K562 (cell line): ENCODE data around the gene CHRM4. TPM values are rescaled to one million over a fixed set of nuclear protein-coding genes. Genes with fewer than 3 reads are reported as not detected.

ENCODE experiments used
- CXXC5 ChIP-seq: fragments of 250-450 bp; sonication (Bioruptor Pico); IDR thresholded peaks from 2 replicates; pipeline ENCODE4 v1.8.0; 2022; ENCODE audit warnings: inconsistent platforms, mild to moderate bottlenecking, moderate library complexity
- EZH2 ChIP-seq: IDR thresholded peaks from 2 replicates; pipeline ENCODE4 v1.6.1; 2012; ENCODE audit warnings: low read depth, mild to moderate bottlenecking, inconsistent platforms, low read length, borderline replicate concordance
- ILF3 ChIP-seq: fragments of 450-650 bp; IDR thresholded peaks from 2 replicates; pipeline ENCODE4 v1.6.1; 2018; ENCODE audit warnings: antibody characterized with exemption, mild to moderate bottlenecking, moderate library complexity, borderline replicate concordance
- MBD2 ChIP-seq: sonication (generic); IDR thresholded peaks from 2 replicates; pipeline ENCODE4 v1.6.1; 2016; ENCODE audit warnings: low read depth, borderline replicate concordance
- NCOA1 ChIP-seq: fragments of 450-650 bp; IDR thresholded peaks from 2 replicates; pipeline ENCODE4 v1.6.1; 2016; ENCODE audit warnings: low read depth
- NFIC ChIP-seq: fragments of 450-650 bp; IDR thresholded peaks from 2 replicates; pipeline ENCODE4 v1.6.1; 2017; ENCODE audit warnings: mild to moderate bottlenecking, inconsistent platforms
- PYGO2 ChIP-seq: fragments of 450-650 bp; IDR thresholded peaks from 2 replicates; pipeline ENCODE4 v1.6.1; 2016; ENCODE audit warnings: mild to moderate bottlenecking, missing genetic modification characterization, moderate library complexity, missing compliant biosample characterization
- SREBF2 ChIP-seq: sonication (generic); formaldehyde crosslinking; IDR thresholded peaks from 2 replicates; pipeline ENCODE4 v1.4.0; 2020; ENCODE audit warnings: mild to moderate bottlenecking, missing genetic modification reagents
- TCFL5 ChIP-seq: fragments of 250-450 bp; sonication (Bioruptor Pico); conservative IDR thresholded peaks from 2 replicates; pipeline ENCODE4 v1.6.1; 2021; ENCODE audit warnings: mild to moderate bottlenecking, moderate library complexity, matching md5 sums
- ZFP30 ChIP-seq: fragments of 250-450 bp; sonication (Bioruptor Pico); IDR thresholded peaks from 2 replicates; pipeline ENCODE4 v1.8.0; 2022; ENCODE audit warnings: moderate library complexity, mild to moderate bottlenecking, inconsistent platforms, borderline replicate concordance
- ZNF444 ChIP-seq: fragments of 250-450 bp; sonication (Bioruptor Pico); IDR thresholded peaks from 2 replicates; pipeline ENCODE4 v1.4.0; 2020; ENCODE audit warnings: mild to moderate bottlenecking, moderate library complexity
- polyA plus RNA-seq, 8 experiments: library from polyadenylated mRNA; depleted of rRNA in 4 of 8; stranded (reverse) in 5 of 8; unstranded in 3 of 8; fragments of >200 nt; fragmentation: Nextera tagmentation in 2 of 8; fragmentation: Illumina TruSeq in 1 of 8; extraction: Ambion mirVana in 2 of 8; extraction: Trizol in 1 of 8; gene quantifications; 2 replicates each; pipeline versions ENCODE4 v1.2.1 to v1.2.3, GENCODE V29; 2011 to 2014; ENCODE audit warnings: inconsistent platforms in 1 of 8, missing spikeins in 1 of 8
- total RNA-seq, 7 experiments: library from RNA; depleted of rRNA in 6 of 7; stranded (reverse); fragments of >200 nt in 6 of 7; fragmentation: Illumina TruSeq in 2 of 7; extraction: Trizol in 2 of 7; gene quantifications; 2 replicates each; pipeline versions ENCODE4 v1.2.1 to v1.2.3, GENCODE V29; 2011 to 2021; ENCODE audit warnings: low replicate concordance in 1 of 7
- TF ChIP-seq, protein P1 (sequence below): fragments of 250-450 bp; sonication (Bioruptor Pico); IDR thresholded peaks from 2 replicates; pipeline ENCODE4 v1.4.0; 2020; ENCODE audit warnings: mild to moderate bottlenecking, moderate library complexity
- TF ChIP-seq, protein P2 (sequence below), 3 experiments: fragments of 200-800 bp in 1 of 3; sonication (Bioruptor generic) in 1 of 3; sonication (generic) in 1 of 3; formaldehyde crosslinking in 1 of 3; IDR thresholded peaks; 2 replicates each; pipeline versions ENCODE4 v1.6.1 to v1.8.0; 2016 to 2022; ENCODE audit warnings: mild to moderate bottlenecking in 2 of 3, missing compliant biosample characterization in 2 of 3, missing genetic modification characterization in 2 of 3, missing genetic modification reagents in 1 of 3
- TF ChIP-seq, protein P3 (sequence below): fragments of 250-450 bp; sonication (Bioruptor Pico); IDR thresholded peaks from 2 replicates; pipeline ENCODE4 v1.8.0; 2022; ENCODE audit warnings: inconsistent platforms, mild to moderate bottlenecking, moderate library complexity, borderline replicate concordance
- TF ChIP-seq, protein P4 (sequence below): fragments of 250-450 bp; sonication (Bioruptor Pico); IDR thresholded peaks from 2 replicates; pipeline ENCODE4 v1.9.0; 2021; ENCODE audit warnings: mild to moderate bottlenecking, inconsistent platforms
- TF ChIP-seq, protein P5 (sequence below): sonication (generic); formaldehyde crosslinking; IDR thresholded peaks from 2 replicates; pipeline ENCODE4 v1.8.1; 2023; ENCODE audit warnings: mild to moderate bottlenecking, missing genetic modification reagents

Gene CHRM4
- total and polyA plus RNA-seq, 9 of the 15 experiments (the other 6 are each of a cell fraction or from before 2014, with no cell fraction given) = 0.22 to 1.3 (median 0.40) TPM; not detected in 2

DNA sequence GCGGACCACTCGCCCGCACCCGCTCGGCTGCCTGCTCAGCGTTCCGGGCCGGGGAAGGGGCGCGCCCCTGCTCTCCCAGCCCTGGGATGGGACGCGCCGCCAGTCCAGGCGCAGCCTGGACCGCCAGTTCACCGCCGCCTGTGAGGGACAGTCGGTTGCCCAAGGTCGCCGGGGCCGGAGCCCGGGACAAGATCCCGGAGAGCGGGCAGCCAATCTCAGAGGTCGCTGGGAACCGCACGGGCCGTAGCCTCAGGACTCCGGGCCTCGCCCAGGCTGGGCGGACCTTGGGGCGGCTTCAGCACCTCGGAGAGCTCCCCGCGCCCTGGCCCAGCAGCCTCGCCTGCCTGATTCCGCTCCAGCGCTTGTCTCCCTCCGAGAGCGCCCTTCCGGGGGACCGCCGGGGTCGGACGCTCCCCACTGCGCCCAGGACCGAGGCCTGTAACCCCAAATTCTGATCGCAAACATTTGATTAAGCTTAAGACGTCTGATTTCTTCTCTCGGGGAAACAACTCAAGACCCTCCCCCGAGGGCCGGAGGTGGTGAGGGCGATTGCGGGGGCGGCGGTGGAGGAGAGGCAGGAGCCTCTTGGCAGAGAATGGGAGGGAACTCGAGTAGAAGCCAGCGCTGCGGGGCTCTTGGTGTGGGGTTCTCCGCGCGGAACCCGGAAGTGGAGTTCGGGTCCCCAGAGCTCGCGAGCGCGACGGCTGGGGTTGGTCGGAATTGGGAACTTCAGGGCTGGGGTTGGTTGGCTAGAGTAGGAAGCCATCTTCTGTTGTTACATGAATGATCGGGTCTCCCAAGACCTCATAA lies 1.1 kb upstream of the CHRM4 start (continued):
- TF ChIP-seq, protein P1, sequence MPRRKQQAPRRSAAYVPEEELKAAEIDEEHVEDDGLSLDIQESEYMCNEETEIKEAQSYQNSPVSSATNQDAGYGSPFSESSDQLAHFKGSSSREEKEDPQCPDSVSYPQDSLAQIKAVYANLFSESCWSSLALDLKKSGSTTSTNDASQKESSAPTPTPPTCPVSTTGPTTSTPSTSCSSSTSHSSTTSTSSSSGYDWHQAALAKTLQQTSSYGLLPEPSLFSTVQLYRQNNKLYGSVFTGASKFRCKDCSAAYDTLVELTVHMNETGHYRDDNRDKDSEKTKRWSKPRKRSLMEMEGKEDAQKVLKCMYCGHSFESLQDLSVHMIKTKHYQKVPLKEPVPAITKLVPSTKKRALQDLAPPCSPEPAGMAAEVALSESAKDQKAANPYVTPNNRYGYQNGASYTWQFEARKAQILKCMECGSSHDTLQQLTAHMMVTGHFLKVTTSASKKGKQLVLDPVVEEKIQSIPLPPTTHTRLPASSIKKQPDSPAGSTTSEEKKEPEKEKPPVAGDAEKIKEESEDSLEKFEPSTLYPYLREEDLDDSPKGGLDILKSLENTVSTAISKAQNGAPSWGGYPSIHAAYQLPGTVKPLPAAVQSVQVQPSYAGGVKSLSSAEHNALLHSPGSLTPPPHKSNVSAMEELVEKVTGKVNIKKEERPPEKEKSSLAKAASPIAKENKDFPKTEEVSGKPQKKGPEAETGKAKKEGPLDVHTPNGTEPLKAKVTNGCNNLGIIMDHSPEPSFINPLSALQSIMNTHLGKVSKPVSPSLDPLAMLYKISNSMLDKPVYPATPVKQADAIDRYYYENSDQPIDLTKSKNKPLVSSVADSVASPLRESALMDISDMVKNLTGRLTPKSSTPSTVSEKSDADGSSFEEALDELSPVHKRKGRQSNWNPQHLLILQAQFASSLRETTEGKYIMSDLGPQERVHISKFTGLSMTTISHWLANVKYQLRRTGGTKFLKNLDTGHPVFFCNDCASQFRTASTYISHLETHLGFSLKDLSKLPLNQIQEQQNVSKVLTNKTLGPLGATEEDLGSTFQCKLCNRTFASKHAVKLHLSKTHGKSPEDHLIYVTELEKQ (CRISPR knock-in tag) = no peak
- TF ChIP-seq EZH2 = no peak
- TF ChIP-seq PYGO2 (tag) = no peak
- TF ChIP-seq, protein P2, sequence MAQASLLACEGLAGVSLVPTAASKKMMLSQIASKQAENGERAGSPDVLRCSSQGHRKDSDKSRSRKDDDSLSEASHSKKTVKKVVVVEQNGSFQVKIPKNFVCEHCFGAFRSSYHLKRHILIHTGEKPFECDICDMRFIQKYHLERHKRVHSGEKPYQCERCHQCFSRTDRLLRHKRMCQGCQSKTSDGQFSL (CRISPR knock-in tag; IDR thresholded peaks at IDR 0.05) = peak; percentile 68; the same call in 1 of the 2 replicates
- TF ChIP-seq, protein P2 (tag; IDR thresholded peaks at IDR 0.05) = no peak
- TF ChIP-seq, protein P3, sequence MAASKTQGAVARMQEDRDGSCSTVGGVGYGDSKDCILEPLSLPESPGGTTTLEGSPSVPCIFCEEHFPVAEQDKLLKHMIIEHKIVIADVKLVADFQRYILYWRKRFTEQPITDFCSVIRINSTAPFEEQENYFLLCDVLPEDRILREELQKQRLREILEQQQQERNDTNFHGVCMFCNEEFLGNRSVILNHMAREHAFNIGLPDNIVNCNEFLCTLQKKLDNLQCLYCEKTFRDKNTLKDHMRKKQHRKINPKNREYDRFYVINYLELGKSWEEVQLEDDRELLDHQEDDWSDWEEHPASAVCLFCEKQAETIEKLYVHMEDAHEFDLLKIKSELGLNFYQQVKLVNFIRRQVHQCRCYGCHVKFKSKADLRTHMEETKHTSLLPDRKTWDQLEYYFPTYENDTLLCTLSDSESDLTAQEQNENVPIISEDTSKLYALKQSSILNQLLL (CRISPR knock-in tag) = no peak
- no peak for TF ChIP-seq MBD2
- TF ChIP-seq NFIC = peak; percentile 10; the same call in 1 of the 2 replicates
- TF ChIP-seq, protein P4, sequence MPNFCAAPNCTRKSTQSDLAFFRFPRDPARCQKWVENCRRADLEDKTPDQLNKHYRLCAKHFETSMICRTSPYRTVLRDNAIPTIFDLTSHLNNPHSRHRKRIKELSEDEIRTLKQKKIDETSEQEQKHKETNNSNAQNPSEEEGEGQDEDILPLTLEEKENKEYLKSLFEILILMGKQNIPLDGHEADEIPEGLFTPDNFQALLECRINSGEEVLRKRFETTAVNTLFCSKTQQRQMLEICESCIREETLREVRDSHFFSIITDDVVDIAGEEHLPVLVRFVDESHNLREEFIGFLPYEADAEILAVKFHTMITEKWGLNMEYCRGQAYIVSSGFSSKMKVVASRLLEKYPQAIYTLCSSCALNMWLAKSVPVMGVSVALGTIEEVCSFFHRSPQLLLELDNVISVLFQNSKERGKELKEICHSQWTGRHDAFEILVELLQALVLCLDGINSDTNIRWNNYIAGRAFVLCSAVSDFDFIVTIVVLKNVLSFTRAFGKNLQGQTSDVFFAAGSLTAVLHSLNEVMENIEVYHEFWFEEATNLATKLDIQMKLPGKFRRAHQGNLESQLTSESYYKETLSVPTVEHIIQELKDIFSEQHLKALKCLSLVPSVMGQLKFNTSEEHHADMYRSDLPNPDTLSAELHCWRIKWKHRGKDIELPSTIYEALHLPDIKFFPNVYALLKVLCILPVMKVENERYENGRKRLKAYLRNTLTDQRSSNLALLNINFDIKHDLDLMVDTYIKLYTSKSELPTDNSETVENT = no peak
- TF ChIP-seq ZFP30 (CRISPR knock-in tag) = no peak
- no peak for TF ChIP-seq SREBF2 (CRISPR knock-in tag)
- no peak for TF ChIP-seq TCFL5 (CRISPR knock-in tag)
- peak; percentile 80 for TF ChIP-seq NCOA1
- peak; percentile 85 for TF ChIP-seq CXXC5 (CRISPR knock-in tag)
- no peak for TF ChIP-seq ZNF444 (CRISPR knock-in tag)
- TF ChIP-seq, protein P5, sequence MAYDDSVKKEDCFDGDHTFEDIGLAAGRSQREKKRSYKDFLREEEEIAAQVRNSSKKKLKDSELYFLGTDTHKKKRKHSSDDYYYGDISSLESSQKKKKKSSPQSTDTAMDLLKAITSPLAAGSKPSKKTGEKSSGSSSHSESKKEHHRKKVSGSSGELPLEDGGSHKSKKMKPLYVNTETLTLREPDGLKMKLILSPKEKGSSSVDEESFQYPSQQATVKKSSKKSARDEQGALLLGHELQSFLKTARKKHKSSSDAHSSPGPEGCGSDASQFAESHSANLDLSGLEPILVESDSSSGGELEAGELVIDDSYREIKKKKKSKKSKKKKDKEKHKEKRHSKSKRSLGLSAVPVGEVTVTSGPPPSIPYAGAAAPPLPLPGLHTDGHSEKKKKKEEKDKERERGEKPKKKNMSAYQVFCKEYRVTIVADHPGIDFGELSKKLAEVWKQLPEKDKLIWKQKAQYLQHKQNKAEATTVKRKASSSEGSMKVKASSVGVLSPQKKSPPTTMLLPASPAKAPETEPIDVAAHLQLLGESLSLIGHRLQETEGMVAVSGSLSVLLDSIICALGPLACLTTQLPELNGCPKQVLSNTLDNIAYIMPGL (CRISPR knock-in tag) = 0 out of 2 replicates have a peak, but pooled peaks have one; percentile 71
- no peak for TF ChIP-seq ILF3
